Astrocyte (in vitro differentiated cells and primary cell): Measurements from ENCODE around the gene ETV6. TPM values are rescaled to one million over a fixed set of nuclear protein-coding genes. Genes with fewer than 3 reads are reported as not detected.

Experiments
- DNase-seq: peaks from one replicate; pipeline ENCODE4 v3.0.0-alpha.2; 2010; ENCODE audit warnings: low read depth
- FAIRE-seq: peaks from 2 replicates; lab custom pipeline; 2011; peaks lifted over from hg19 to GRCh38; lab: Jason Lieb, UNC
- H2AFZ ChIP-seq: 2 replicates; pipeline ENCODE4 v1.6.0; 2012; ENCODE audit warnings: low read depth, low read length, inconsistent platforms
- H3K27ac ChIP-seq: 2 replicates; pipeline ENCODE4 v1.5.1; 2011; ENCODE audit warnings: low read depth, low read length, inconsistent platforms
- H3K27me3 ChIP-seq: 2 replicates; pipeline ENCODE4 v1.6.0; 2011; ENCODE audit warnings: low read length, inconsistent platforms; ENCODE audit not compliant: insufficient read depth
- H3K36me3 ChIP-seq: 2 replicates; pipeline ENCODE4 v1.5.1; 2011; ENCODE audit warnings: low read length, inconsistent platforms; ENCODE audit not compliant: insufficient read depth
- H3K4me1 ChIP-seq: 2 replicates; pipeline ENCODE4 v1.5.1; 2011; ENCODE audit warnings: low read length, inconsistent platforms; ENCODE audit not compliant: insufficient read depth
- H3K4me2 ChIP-seq: 2 replicates; pipeline ENCODE4 v1.6.0; 2012; ENCODE audit warnings: low read length, inconsistent platforms
- H3K4me3 ChIP-seq: 2 replicates; pipeline ENCODE4 v1.5.1; 2011; ENCODE audit warnings: low read depth, mild to moderate bottlenecking, low read length, inconsistent platforms; ENCODE audit not compliant: insufficient read depth
- H3K79me2 ChIP-seq: 2 replicates; pipeline ENCODE4 v1.6.0; 2012; ENCODE audit warnings: mild to moderate bottlenecking, low read length, inconsistent platforms; ENCODE audit not compliant: insufficient read depth
- H3K9ac ChIP-seq: 2 replicates; pipeline ENCODE4 v1.6.0; 2012; ENCODE audit warnings: mild to moderate bottlenecking, low read length, inconsistent platforms
- H3K9me3 ChIP-seq: 2 replicates; pipeline ENCODE4 v1.5.1; 2012; ENCODE audit warnings: low read depth, mild to moderate bottlenecking, low read length, inconsistent platforms; ENCODE audit not compliant: insufficient read depth
- H4K20me1 ChIP-seq: 2 replicates; pipeline ENCODE4 v1.6.0; 2012; ENCODE audit warnings: low read length, inconsistent platforms; ENCODE audit not compliant: insufficient read depth
- H3K27ac Mint-ChIP-seq: one replicate; pipeline ENCODE4 v1.8.0; 2021; ENCODE audit warnings: mild to moderate bottlenecking, mixed read lengths; ENCODE audit not compliant: unreplicated experiment
- H3K27me3 Mint-ChIP-seq: one replicate; pipeline ENCODE4 v1.8.0; 2021; ENCODE audit warnings: low read depth, mixed read lengths; ENCODE audit not compliant: unreplicated experiment
- H3K36me3 Mint-ChIP-seq: one replicate; pipeline ENCODE4 v1.8.0; 2021; ENCODE audit warnings: low read depth, mixed read lengths; ENCODE audit not compliant: unreplicated experiment
- H3K4me1 Mint-ChIP-seq: one replicate; pipeline ENCODE4 v1.8.0; 2021; ENCODE audit warnings: low read depth, mixed read lengths; ENCODE audit not compliant: unreplicated experiment
- H3K4me3 Mint-ChIP-seq: one replicate; pipeline ENCODE4 v1.8.0; 2021; ENCODE audit warnings: mild to moderate bottlenecking, moderate library complexity, mixed read lengths; ENCODE audit not compliant: unreplicated experiment
- H3K9me3 Mint-ChIP-seq: one replicate; pipeline ENCODE4 v1.8.0; 2021; ENCODE audit warnings: mild to moderate bottlenecking, mixed read lengths; ENCODE audit not compliant: unreplicated experiment
- CTCF ChIP-seq: IDR thresholded peaks from 2 replicates; pipeline ENCODE4 v1.5.1; 2011; ENCODE audit warnings: low read depth, mild to moderate bottlenecking, inconsistent platforms, low read length, moderate library complexity; ENCODE audit not compliant: insufficient read depth
- EZH2 ChIP-seq: IDR thresholded peaks from 2 replicates; pipeline ENCODE4 v1.6.1; 2012; ENCODE audit warnings: mild to moderate bottlenecking, low read length, inconsistent platforms; ENCODE audit not compliant: insufficient read depth
- total RNA-seq: library from RNA; stranded (reverse); gene quantifications from 2 replicates; pipeline ENCODE4 v1.2.1, GENCODE V29; 2021

Gene ETV6
- total RNA-seq, 1 donor from 2014 or later, result 41.2 TPM

GRCh38 chr12:11787933-11788849, 138.7 kb downstream of the ETV6 start:
- Histone ChIP-seq H3K36me3 (peaks cover 3% of the 10 kb centered on the region), H3K4me3 (no peak overlapping the region), H3K4me2 (no peak overlapping the region), H3K9me3 (no peaks in the 10 kb centered on the region), H3K79me2 (peaks cover 76% of the 10 kb centered on the region), H3K9ac (no peak overlapping the region), H3K27me3 (no peaks in the 10 kb centered on the region), H2AFZ (no peak overlapping the region), H3K4me1 (peaks cover 2% of the 10 kb centered on the region), H4K20me1 (peaks cover 27% of the 10 kb centered on the region), H3K27ac (no peak overlapping the region)
- H3K36me3 Mint-ChIP-seq, result peaks cover 2% of the 10 kb centered on the region
- FAIRE-seq, result no peak
- peaks cover 2% of the 10 kb centered on the region for H3K9me3 Mint-ChIP-seq
- no peaks in the 10 kb centered on the region for H3K27me3 Mint-ChIP-seq
- DNase-seq, result no peak
- H3K27ac Mint-ChIP-seq, result no peak overlapping the region
- TF ChIP-seq EZH2 (no peak), CTCF (no peak)
- H3K4me3 Mint-ChIP-seq, result no peak overlapping the region
- peaks cover 3% of the 10 kb centered on the region for H3K4me1 Mint-ChIP-seq

GRCh38 chr12:11793921-11794710, 144.6 kb downstream of the ETV6 start:
- H3K4me1 Mint-ChIP-seq, result peaks cover 57% of the 10 kb centered on the region
- no peak for FAIRE-seq

More at GRCh38 chr12:11793921-11794710, 144.6 kb downstream of the ETV6 start:
- Histone ChIP-seq H3K79me2 (peaks cover 38% of the 10 kb centered on the region), H3K9me3 (no peaks in the 10 kb centered on the region), H3K27ac (peak overlapping the region; percentile 60), H4K20me1 (peaks cover 4% of the 10 kb centered on the region), H3K4me2 (peak overlapping the region; percentile 59), H3K9ac (peak overlapping the region; percentile 47), H3K27me3 (no peaks in the 10 kb centered on the region), H3K4me1 (peaks cover 56% of the 10 kb centered on the region), H3K36me3 (peaks cover 3% of the 10 kb centered on the region), H2AFZ (no peak overlapping the region), H3K4me3 (no peak overlapping the region)
- no peak for TF ChIP-seq EZH2
- no peak for TF ChIP-seq CTCF
- Mint-ChIP-seq H3K36me3 (peaks cover 6% of the 10 kb centered on the region), H3K4me3 (no peak overlapping the region), H3K27me3 (no peaks in the 10 kb centered on the region), H3K27ac (peak overlapping the region; percentile 79), H3K9me3 (peaks cover 2% of the 10 kb centered on the region)
- DNase-seq, result peak; percentile 72
